Measurements from ENCODE around the gene RARG. TPM values are rescaled to one million over a fixed set of nuclear protein-coding genes. Genes with fewer than 3 reads are reported as not detected.

The RARG gene
- total RNA-seq, 1 donor from 2014 or later, result 6.1 TPM

DNA sequence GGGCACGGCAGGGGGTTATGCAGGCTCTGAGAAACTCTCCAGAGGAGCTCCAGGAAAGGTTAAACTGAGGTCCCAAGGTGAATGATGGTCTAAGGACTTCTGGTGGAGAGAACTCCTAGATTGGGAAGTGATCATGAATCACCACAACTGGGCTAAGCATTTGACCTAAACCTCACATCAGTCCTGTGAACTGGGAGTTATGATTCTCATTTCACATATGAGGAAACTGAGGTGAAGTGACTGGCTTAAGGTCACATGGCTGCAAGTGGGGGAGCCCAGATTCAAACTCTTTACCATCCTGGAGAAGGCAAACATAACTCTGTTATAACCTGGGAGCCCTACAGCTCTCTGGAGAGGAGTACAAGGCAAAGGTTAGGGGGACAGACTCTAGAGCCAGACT, 4.2 kb downstream of the RARG start:
- Histone ChIP-seq H3K27me3 (ENCODE audit: control insufficient read depth, insufficient read depth, low read length) (no peaks in the 10 kb centered on the region), H3K4me3 (ENCODE audit: low read depth, low read length) (no peak overlapping the region), H3K36me3 (ENCODE audit: control insufficient read depth, insufficient read depth, low read length) (no peaks in the 10 kb centered on the region)
- DNase-seq (ENCODE audit: low read depth), result no peak
- TF ChIP-seq, protein P1, sequence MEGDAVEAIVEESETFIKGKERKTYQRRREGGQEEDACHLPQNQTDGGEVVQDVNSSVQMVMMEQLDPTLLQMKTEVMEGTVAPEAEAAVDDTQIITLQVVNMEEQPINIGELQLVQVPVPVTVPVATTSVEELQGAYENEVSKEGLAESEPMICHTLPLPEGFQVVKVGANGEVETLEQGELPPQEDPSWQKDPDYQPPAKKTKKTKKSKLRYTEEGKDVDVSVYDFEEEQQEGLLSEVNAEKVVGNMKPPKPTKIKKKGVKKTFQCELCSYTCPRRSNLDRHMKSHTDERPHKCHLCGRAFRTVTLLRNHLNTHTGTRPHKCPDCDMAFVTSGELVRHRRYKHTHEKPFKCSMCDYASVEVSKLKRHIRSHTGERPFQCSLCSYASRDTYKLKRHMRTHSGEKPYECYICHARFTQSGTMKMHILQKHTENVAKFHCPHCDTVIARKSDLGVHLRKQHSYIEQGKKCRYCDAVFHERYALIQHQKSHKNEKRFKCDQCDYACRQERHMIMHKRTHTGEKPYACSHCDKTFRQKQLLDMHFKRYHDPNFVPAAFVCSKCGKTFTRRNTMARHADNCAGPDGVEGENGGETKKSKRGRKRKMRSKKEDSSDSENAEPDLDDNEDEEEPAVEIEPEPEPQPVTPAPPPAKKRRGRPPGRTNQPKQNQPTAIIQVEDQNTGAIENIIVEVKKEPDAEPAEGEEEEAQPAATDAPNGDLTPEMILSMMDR (IDR thresholded peaks at IDR 0.05; ENCODE audit: insufficient read depth, low read length, poor library complexity, severe bottlenecking), result no peak

DNA sequence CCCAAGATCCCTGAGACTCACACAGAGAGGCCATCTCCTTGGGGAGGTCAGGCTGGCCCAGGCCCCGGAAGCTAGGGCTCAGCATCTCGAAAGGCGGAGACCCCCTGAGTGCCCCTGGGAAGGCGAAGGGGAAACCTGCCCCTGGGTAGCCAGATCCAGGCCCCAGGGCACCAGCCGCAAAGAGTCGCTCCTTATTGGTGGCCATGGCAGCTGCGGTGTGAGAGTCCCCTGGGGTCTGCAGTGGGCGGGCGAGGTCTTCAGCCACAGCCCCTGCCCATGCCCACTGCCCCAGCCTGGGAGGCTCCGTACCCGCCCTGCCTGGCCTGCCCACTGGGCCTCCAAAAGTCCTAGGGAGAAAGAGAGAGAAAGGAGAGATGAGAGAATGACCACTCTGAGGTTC, 4.7 kb downstream of the RARG start:
- TF ChIP-seq, protein P1 (IDR thresholded peaks at IDR 0.05; ENCODE audit: insufficient read depth, low read length, poor library complexity, severe bottlenecking), result no peak
- Histone ChIP-seq H3K4me3 (ENCODE audit: low read depth, low read length) (no peak overlapping the region), H3K36me3 (ENCODE audit: control insufficient read depth, insufficient read depth, low read length) (no peaks in the 10 kb centered on the region), H3K27me3 (ENCODE audit: control insufficient read depth, insufficient read depth, low read length) (no peaks in the 10 kb centered on the region)
- no peak for DNase-seq (ENCODE audit: low read depth)

DNA sequence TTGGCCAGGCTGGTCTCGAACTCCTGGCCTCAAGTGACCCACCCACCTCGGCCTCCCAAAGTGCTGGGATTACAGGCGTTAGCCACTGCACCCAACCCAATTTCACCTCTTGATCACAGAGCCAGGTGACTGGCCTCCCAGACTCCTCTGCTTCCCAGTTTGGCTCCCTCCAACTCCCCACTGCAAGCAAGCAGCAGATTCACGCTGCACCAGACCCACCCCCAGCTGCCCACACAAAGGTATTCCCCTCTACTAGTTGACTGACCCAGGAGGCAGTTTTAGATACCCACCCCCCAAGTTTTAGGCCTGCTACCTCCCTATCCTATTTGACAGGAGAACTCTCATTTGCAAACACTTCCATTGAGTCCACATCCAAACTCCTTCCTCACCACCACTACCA, 5.2 kb downstream of the RARG start:
- TF ChIP-seq, protein P1 (IDR thresholded peaks at IDR 0.05; ENCODE audit: insufficient read depth, low read length, poor library complexity, severe bottlenecking), result no peak
- no peaks in the 10 kb centered on the region for H3K27me3 ChIP-seq (ENCODE audit: control insufficient read depth, insufficient read depth, low read length)
- no peaks in the 10 kb centered on the region for H3K36me3 ChIP-seq (ENCODE audit: control insufficient read depth, insufficient read depth, low read length)
- no peak for DNase-seq (ENCODE audit: low read depth)
- no peak overlapping the region for H3K4me3 ChIP-seq (ENCODE audit: low read depth, low read length)

DNA sequence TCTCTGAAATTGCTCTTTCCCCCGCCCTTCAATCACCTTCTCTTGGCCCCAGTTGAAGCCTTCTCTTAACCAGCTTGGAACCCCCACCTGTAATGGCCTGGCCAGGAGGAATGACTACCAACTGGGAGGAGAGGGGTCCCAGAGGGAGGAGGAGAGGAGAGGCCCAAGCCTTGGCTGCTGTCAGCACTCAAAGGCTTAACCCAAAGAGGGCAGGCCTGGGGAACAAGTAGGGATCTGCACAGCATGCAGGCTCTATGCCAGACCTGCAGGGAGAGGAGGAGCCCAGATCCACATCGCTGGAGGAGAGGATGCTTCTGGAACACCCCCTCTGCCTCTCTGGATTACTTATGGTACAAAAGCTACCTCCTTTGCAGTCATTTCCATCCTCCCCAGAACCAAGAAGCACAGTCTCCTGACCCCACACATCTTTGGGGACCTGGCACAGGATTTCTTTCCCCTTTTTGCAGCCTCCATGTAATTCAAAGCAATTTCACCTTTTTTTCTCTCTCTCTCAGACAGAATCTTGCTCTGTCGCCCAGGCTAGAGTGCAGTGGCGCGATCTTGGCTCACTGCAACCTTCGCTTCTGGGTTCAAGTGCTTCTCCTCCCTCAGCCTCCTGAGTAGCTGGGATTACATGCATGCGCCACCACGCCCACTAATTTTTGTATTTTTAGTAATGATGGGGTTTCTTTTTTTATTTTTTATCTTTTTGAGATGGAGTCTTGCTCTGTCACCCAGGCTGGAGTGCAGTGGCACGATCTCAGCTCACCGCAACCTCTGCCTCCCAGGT, 6.2 kb downstream of the RARG start:
- Histone ChIP-seq H3K4me3 (ENCODE audit: low read depth, low read length) (no peak overlapping the region), H3K27me3 (ENCODE audit: control insufficient read depth, insufficient read depth, low read length) (no peaks in the 10 kb centered on the region), H3K36me3 (ENCODE audit: control insufficient read depth, insufficient read depth, low read length) (no peaks in the 10 kb centered on the region)
- no peak for DNase-seq (ENCODE audit: low read depth)
- TF ChIP-seq, protein P1 (IDR thresholded peaks at IDR 0.05; ENCODE audit: insufficient read depth, low read length, poor library complexity, severe bottlenecking), result no peak

DNA sequence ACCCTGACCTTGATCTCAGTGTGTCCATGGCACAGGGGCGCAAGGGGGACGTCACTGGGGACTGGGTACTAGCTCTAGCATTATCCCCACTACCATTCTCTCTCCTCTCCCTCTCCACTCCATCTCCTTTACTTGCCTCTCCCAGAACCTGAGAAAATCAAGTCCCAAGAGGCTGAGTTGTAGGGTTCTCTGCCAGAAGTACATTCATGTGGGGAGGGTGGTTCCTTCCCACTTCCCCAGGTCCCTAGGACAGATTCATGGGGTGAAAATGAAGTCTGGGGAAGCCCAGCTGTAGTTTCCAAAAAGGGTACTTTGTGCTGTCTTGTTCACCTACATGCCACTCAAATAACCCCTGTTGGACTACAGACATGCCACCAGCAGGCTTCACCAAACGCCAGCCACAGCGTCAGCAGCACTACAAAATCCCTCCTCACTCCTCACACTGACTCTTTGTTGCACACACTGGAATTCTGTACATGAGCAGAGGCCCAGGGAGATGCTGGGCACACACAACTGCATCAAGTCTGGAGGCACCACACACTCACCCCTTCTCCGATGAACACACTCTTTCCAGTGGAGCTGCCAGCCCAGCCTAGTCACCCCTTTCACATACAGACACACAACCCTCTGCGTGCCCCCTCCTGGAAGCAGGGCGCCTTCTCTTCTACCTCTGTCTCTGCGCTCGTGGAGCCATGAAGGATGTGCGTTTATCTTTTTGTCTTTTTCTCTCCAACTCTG, 6.9 kb downstream of the RARG start:
- Histone ChIP-seq H3K27me3 (ENCODE audit: control insufficient read depth, insufficient read depth, low read length) (no peaks in the 10 kb centered on the region), H3K36me3 (ENCODE audit: control insufficient read depth, insufficient read depth, low read length) (no peaks in the 10 kb centered on the region), H3K4me3 (ENCODE audit: low read depth, low read length) (no peak overlapping the region)
- no peak for DNase-seq (ENCODE audit: low read depth)
- TF ChIP-seq, protein P1 (IDR thresholded peaks at IDR 0.05; ENCODE audit: insufficient read depth, low read length, poor library complexity, severe bottlenecking), result no peak

All from kidney epithelial cell (primary cell).